B cell (primary cell): ENCODE results near the gene NDFIP1. TPM values are rescaled to one million over a fixed set of nuclear protein-coding genes. Genes with fewer than 3 reads are reported as not detected.

Experiments
- ATAC-seq: fragments of 200-7000 bp; cut with Tn5 transposase; one replicate; pipeline ENCODE4 v1.10.0; 2021; ENCODE audit warnings: low read depth, mild to moderate bottlenecking, moderate number of reproducible peaks, moderate library complexity
- CTCF ChIA-PET: fragments of 350-600 bp; sonication (Branson Sonifier 250); formaldehyde crosslinking; loops from one replicate; lab custom pipeline; 2021; ENCODE audit warnings: antibody characterized with exemption, inconsistent platforms; lab: Charles Lee
- POLR2A ChIA-PET: fragments of 350-600 bp; sonication (Branson Sonifier 250); formaldehyde crosslinking; loops from one replicate; lab custom pipeline; 2021; ENCODE audit warnings: antibody characterized with exemption; lab: Charles Lee
- DNase-seq: peaks from one replicate; pipeline ENCODE4 v3.0.0; 2013
- H2AFZ ChIP-seq: 2 replicates; pipeline ENCODE4 v1.6.1; 2012; ENCODE audit warnings: mild to moderate bottlenecking, low read depth, low read length; ENCODE audit not compliant: insufficient read depth, poor library complexity, severe bottlenecking
- H3K27ac ChIP-seq, 2 donors: 1 replicate in 1 of 2; 2 replicates in 1 of 2; pipeline ENCODE4 v1.5.1; 2012 to 2013; ENCODE audit warnings: low read length in 2 of 2, mild to moderate bottlenecking in 2 of 2, moderate library complexity in 1 of 2
- H3K27me3 ChIP-seq, 4 experiments: fragments of 200-600 bp in 1 of 4; sonication (generic) in 1 of 4; replicated peaks in 1 of 4; 1 replicate in 2 of 4; 2 replicates in 2 of 4; pipeline versions ENCODE4 v1.6.1 to v1.7.0; 2013 to 2016; ENCODE audit warnings: low read length in 3 of 4, mild to moderate bottlenecking in 2 of 4, mixed read lengths in 1 of 4, moderate library complexity in 1 of 4; ENCODE audit not compliant: insufficient read depth in 4 of 4, control insufficient read depth in 3 of 4; ENCODE audit errors: control extremely low read depth in 1 of 4
- H3K36me3 ChIP-seq, 2 experiments: replicated peaks in 1 of 2; 1 replicate in 1 of 2; 2 replicates in 1 of 2; pipeline versions ENCODE4 v1.6.1 to v1.7.1; 2013; ENCODE audit warnings: low read length in 1 of 2; ENCODE audit not compliant: insufficient read depth in 2 of 2, control insufficient read depth in 1 of 2; ENCODE audit errors: control extremely low read depth in 1 of 2, extremely low read depth in 1 of 2
- H3K4me1 ChIP-seq, 2 donors: fragments of 200-600 bp in 1 of 2; sonication (generic) in 1 of 2; 1 replicate in 1 of 2; 2 replicates in 1 of 2; pipeline versions ENCODE4 v1.5.1 to v1.6.1; 2013 to 2017; ENCODE audit warnings: low read length in 2 of 2; ENCODE audit not compliant: control insufficient read depth in 2 of 2, insufficient read depth in 2 of 2
- H3K4me2 ChIP-seq: replicated peaks from 2 replicates; pipeline ENCODE3; 2012; ENCODE audit warnings: mild to moderate bottlenecking, low read depth, low read length; ENCODE audit not compliant: poor library complexity, severe bottlenecking
- H3K4me3 ChIP-seq, 5 experiments: fragments of 200-600 bp in 1 of 5; sonication (generic) in 1 of 5; 1 replicate in 3 of 5; 2 replicates in 2 of 5; pipeline versions ENCODE4 v1.5.1 to v1.7.0; 2011 to 2016; ENCODE audit warnings: low read length in 4 of 5, mild to moderate bottlenecking in 4 of 5, low read depth in 2 of 5, control low read depth in 1 of 5, moderate library complexity in 1 of 5; ENCODE audit not compliant: insufficient read depth in 1 of 5; ENCODE audit errors: control extremely low read depth in 1 of 5, extremely low read depth in 1 of 5
- H3K79me2 ChIP-seq: fragments of 200-600 bp; sonication (generic); one replicate; pipeline ENCODE4 v1.6.0; 2016; ENCODE audit warnings: low read length; ENCODE audit not compliant: control insufficient read depth, insufficient read depth
- H3K9ac ChIP-seq: fragments of 200-600 bp; sonication (generic); 2 replicates; pipeline ENCODE4 v1.6.1; 2017; ENCODE audit warnings: mild to moderate bottlenecking, low read length, moderate library complexity
- H3K9me3 ChIP-seq, 3 donors: one replicate each; pipeline versions ENCODE4 v1.6.1 to v1.7.1; 2013; ENCODE audit warnings: low read length in 2 of 3; ENCODE audit not compliant: control insufficient read depth in 2 of 3, insufficient read depth in 1 of 3; ENCODE audit errors: control extremely low read depth in 1 of 3
- H4K20me1 ChIP-seq: 2 replicates; pipeline ENCODE4 v1.6.0; 2012; ENCODE audit warnings: mild to moderate bottlenecking, low read length; ENCODE audit not compliant: insufficient read depth, control insufficient read depth, poor library complexity, severe bottlenecking
- H3K27ac Mint-ChIP-seq: one replicate; pipeline ENCODE4 v1.8.0; 2021; ENCODE audit warnings: mixed read lengths
- H3K27me3 Mint-ChIP-seq: one replicate; pipeline ENCODE4 v1.8.0; 2021; ENCODE audit warnings: mixed read lengths
- H3K4me1 Mint-ChIP-seq: one replicate; pipeline ENCODE4 v1.8.0; 2021; ENCODE audit warnings: mixed read lengths
- H3K4me3 Mint-ChIP-seq: one replicate; pipeline ENCODE4 v1.8.0; 2021; ENCODE audit warnings: mixed read lengths
- H3K9me3 Mint-ChIP-seq: one replicate; pipeline ENCODE4 v1.8.0; 2022; ENCODE audit warnings: mixed read lengths; ENCODE audit not compliant: insufficient read depth
- EZH2 ChIP-seq: IDR thresholded peaks from 2 replicates; pipeline ENCODE4 v1.6.1; 2012; ENCODE audit warnings: borderline replicate concordance, low read depth, mild to moderate bottlenecking, moderate library complexity, low read length; ENCODE audit not compliant: insufficient read depth, poor library complexity, severe bottlenecking
- WGBS: methylation state at CpG from one replicate; pipeline ENCODE4 v1.1.5; 2013; ENCODE audit warnings: missing lambda C conversion rate; ENCODE audit not compliant: insufficient coverage; 5-methylcytosine and 5-hydroxymethylcytosine counted together
- intact Hi-C: fragments of 100-400 bp; cut with micrococcal nuclease; formaldehyde crosslinking; loops from one replicate; pipeline ENCODE4 v1.10.0; 2022
- polyA plus RNA-seq: library from polyadenylated mRNA; depleted of rRNA; stranded (reverse); fragments of >200 nt; gene quantifications from 2 replicates; pipeline ENCODE4 v1.2.3, GENCODE V29; 2012
- total RNA-seq, 2 donors: library from RNA; stranded (reverse); fragments of 120-200 nt in 1 of 2; gene quantifications; 1 replicate in 1 of 2; 2 replicates in 1 of 2; pipeline versions ENCODE4 v1.2.3 to v1.2.4, GENCODE V29; 2013 to 2022
- TF ChIP-seq, protein P1 (sequence below): fragments of 200-600 bp; IDR thresholded peaks from one replicate; pipeline ENCODE4 v1.8.0; 2022; ENCODE audit warnings: antibody characterized with exemption, mild to moderate bottlenecking

NDFIP1 gene
- total and polyA plus RNA-seq, 2 donors (not counting 1 experiment from before 2014, with no cell fraction given): 10.6 to 34.6 TPM

DNA sequence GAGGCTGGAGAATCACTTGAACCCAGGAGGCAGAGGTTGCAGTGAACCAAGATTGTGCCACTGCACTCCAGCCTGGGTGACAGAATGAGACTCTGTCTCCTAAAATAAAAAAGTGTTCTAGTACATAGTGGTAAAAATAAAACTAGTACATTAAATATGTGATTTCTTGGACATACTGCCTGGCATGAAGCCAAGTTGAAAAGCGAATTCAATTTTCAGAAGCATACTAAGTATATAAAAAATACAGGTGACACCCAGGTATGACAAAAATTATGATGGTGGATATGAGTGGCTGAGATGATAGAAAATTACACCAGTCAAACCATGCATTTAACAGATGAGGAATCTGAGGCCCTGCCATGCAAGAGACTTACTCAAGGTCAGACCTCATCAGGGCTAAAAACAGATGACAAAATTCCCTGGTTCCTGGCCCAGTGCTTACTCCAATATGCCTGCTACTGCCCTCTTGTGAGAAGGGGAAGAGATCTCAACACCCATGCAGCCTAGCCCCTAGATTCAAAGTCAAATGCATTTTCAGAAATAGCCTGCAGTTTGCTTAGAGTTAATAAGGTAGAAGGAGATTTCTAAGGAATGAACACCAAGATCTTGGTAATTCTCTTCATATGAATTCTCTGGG, 49.2 kb upstream of the NDFIP1 start:
- TF ChIP-seq, protein P1, sequence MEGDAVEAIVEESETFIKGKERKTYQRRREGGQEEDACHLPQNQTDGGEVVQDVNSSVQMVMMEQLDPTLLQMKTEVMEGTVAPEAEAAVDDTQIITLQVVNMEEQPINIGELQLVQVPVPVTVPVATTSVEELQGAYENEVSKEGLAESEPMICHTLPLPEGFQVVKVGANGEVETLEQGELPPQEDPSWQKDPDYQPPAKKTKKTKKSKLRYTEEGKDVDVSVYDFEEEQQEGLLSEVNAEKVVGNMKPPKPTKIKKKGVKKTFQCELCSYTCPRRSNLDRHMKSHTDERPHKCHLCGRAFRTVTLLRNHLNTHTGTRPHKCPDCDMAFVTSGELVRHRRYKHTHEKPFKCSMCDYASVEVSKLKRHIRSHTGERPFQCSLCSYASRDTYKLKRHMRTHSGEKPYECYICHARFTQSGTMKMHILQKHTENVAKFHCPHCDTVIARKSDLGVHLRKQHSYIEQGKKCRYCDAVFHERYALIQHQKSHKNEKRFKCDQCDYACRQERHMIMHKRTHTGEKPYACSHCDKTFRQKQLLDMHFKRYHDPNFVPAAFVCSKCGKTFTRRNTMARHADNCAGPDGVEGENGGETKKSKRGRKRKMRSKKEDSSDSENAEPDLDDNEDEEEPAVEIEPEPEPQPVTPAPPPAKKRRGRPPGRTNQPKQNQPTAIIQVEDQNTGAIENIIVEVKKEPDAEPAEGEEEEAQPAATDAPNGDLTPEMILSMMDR: no peak
- Mint-ChIP-seq H3K4me3 (no peak overlapping the region), H3K9me3 (no peaks in the 10 kb centered on the region), H3K27ac (no peak overlapping the region), H3K4me1 (peaks cover 6% of the 10 kb centered on the region), H3K27me3 (peaks cover 19% of the 10 kb centered on the region)
- H3K4me2 ChIP-seq: no peak overlapping the region
- no peaks in the 10 kb centered on the region for H3K79me2 ChIP-seq
- intact Hi-C loops: no loop called here
- H4K20me1 ChIP-seq: no peaks in the 10 kb centered on the region
- DNase-seq: no peak
- no peak overlapping the region for H3K9ac ChIP-seq
- ATAC-seq: no peak
- ChIA-PET POLR2A (no interaction called here), CTCF (no interaction called here)
- H3K9me3 ChIP-seq: no peaks in the 10 kb centered on the region
- WGBS: no CpG with 5 or more reads among the region's 1 CpG
- H3K4me3 ChIP-seq: no peak overlapping the region
- H2AFZ ChIP-seq: no peak overlapping the region
- no peaks in the 10 kb centered on the region for H3K36me3 ChIP-seq
- peaks cover 0 to 2% (median 0%) of the 10 kb centered on the region in 4 experiments for H3K27me3 ChIP-seq
- no peak overlapping the region for H3K27ac ChIP-seq
- H3K4me1 ChIP-seq: no peaks in the 10 kb centered on the region

DNA sequence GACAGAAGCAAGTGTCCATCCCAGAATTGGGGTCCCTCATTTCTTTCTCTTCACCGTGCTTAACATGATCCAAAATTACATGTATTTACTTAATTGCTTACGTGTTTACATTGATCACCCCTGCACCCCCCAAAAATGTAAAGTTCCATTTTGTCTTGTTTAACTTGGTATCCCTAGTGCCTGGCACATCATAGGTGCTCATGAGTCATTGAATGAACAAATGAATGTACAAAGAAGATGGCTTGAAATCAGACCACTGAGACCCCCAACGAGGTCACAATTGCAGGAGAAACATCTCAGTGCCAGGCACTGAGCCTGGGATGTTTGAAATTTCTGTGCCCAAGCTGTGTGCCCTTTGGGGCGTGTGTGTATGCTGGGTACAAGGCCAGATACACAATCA, 45.2 kb upstream of the NDFIP1 start:
- no peak overlapping the region for H3K4me3 ChIP-seq
- CTCF ChIA-PET: no interaction called here
- peaks cover 0 to 2% (median 0%) of the 10 kb centered on the region in 4 experiments for H3K27me3 ChIP-seq
- POLR2A ChIA-PET: no interaction called here
- H3K9me3 ChIP-seq: no peaks in the 10 kb centered on the region
- Mint-ChIP-seq H3K27ac (no peak overlapping the region), H3K9me3 (no peaks in the 10 kb centered on the region), H3K27me3 (peaks cover 26% of the 10 kb centered on the region), H3K4me3 (no peak overlapping the region), H3K4me1 (peaks cover 6% of the 10 kb centered on the region)
- H2AFZ ChIP-seq: peak overlapping the region; percentile 18
- no peak overlapping the region for H3K9ac ChIP-seq
- H3K27ac ChIP-seq: no peak overlapping the region
- DNase-seq (no peak), ATAC-seq (no peak)
- TF ChIP-seq, protein P1: no peak
- TF ChIP-seq EZH2: no peak
- intact Hi-C loops: no loop called here
- no peak overlapping the region for H3K4me2 ChIP-seq
- no peaks in the 10 kb centered on the region for H3K36me3 ChIP-seq
- no peaks in the 10 kb centered on the region for H3K4me1 ChIP-seq
- no peaks in the 10 kb centered on the region for H4K20me1 ChIP-seq
- 57% methylated on average over 1 of the region's 4 CpGs for WGBS
- H3K79me2 ChIP-seq: no peaks in the 10 kb centered on the region
